KG1 (cell line): ENCODE data around the gene MYADML2.

Experiments used
- DNase-seq: peaks from one replicate; lab custom pipeline; 2025; lab: John Stamatoyannopoulos, UW

MYADML2 gene

GRCh38 chr17:81899514-81900166 lies 47.4 kb downstream of the MYADML2 start:
- no peak for DNase-seq

- DNase-seq, result no peak
These were observed 48.1 kb downstream of the MYADML2 start for GRCh38 chr17:81898885-81899284.

DNA sequence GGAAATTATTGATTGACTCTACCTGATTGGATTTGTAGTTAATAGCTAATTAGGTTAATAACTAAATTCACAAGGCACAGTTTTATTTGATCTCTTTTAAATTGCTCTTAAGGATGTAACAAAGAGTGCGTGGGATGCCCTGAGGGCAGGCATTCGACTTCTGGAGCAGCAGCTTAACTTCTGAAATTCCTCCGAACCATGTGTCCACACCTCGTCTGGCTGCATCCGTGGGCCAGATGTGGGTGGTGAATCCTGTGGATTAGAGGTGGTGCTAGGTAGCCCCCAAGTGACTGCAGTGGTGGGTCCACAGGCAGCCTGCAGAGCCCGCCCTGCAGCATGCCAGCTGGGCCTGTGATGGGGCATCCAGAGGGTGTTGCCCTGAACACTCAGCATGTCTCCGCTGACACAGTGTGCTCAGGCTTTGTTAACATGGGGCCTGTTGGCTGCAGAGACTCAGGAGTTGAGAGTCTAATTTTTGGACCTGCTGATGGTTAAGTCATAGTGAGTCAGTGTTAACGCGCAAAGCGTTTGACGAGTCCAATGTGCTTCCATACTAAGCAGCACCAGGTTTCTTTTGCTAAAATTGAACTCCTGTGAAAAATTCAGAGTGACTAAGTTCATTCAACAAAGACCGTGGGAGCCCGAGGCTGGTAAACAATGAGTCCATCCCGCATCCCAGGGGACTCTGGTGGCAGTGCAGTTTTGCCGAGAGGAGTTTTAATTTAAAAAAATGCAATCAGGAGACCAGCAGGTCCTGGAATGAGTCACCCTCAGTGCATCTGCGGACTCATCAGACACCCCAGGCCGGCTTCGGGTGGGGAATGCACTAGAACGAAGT lies 48.8 kb downstream of the MYADML2 start:
- no peak for DNase-seq

- no peak for DNase-seq
These were observed 51.6 kb downstream of the MYADML2 start for GRCh38 chr17:81895400-81895799.

GRCh38 chr17:81891303-81891552 lies 55.8 kb downstream of the MYADML2 start:
- DNase-seq, result no peak

DNA sequence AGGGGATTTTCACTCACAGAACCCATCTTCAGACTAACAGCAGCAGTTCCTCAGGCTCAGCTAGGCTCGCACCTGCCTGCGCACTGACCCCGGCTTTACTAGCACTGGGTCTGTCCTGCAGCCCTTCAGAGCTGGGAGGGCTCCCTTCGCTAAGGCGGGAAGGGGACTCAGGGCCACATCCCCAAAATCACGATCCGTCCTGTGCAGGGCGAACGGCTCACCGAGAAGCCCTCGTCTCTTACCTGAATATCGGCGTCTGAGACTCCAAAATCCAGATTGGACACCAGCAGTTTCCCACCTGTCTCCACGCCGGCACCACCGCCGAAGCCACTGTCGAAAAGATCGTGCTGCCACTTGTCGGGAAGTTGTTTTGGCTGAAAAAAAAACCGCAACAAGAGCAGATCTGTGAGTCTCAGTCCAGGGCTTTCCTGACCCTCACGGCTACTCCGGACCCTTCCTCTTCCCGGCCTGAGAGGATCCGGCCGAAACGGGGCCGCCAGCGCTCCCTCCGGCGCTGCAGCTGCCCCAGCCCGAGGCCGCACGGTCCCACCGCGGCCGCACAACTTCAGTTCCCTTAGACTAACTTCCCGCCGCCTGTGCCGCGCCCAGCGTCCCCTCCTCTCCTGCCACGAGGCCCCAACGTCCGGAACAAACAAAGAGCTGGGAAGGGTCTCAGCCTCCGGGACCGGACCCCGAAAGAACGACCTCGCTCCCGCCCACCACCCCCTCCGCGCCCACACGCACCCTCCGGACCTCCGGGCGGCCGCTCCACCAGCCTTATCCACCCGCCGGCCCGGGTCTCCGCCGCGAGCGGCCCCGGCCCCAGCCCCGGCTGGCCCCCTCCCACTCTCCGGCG lies 56.4 kb downstream of the MYADML2 start:
- DNase-seq, result no peak
